ENCODE data around the gene CCSER1. TPM values are rescaled to one million over a fixed set of nuclear protein-coding genes. Genes with fewer than 3 reads are reported as not detected.

CCSER1 gene
- total and polyA plus RNA-seq, 2 of the 8 experiments (the other 6 are each of a cell fraction or from before 2014, with no cell fraction given): 0.26 to 0.84 TPM

GRCh38 chr4:90606781-90607180, 479.6 kb downstream of the CCSER1 start:
- no peak overlapping the region for H3K9ac ChIP-seq (replicated peaks in 1 of 4; ENCODE audit: extremely low read depth in 1 of 4, low read depth in 3 of 4, low read length in 3 of 4)
- no peak overlapping the region for H3K27ac ChIP-seq (ENCODE audit: low read depth, low read length)
- H2BK20ac ChIP-seq (ENCODE audit: low read length): no peak overlapping the region
- H3K4me3 ChIP-seq (ENCODE audit: extremely low read depth in 1 of 4, insufficient read depth in 2 of 4, low read depth in 3 of 4, low read length in 4 of 4): no peak overlapping the region
- H3K23me2 ChIP-seq (ENCODE audit: low read depth, low read length): no peaks in the 10 kb centered on the region
- no peak overlapping the region for H3K23ac ChIP-seq (ENCODE audit: insufficient read length)
- H2BK15ac ChIP-seq (ENCODE audit: low read length): no peak overlapping the region
- FAIRE-seq (no peak), DNase-seq (ENCODE audit: low read depth in 1 of 2, low spot score in 2 of 2) (no peak)
- no peaks in the 10 kb centered on the region for H4K20me1 ChIP-seq (replicated peaks in 1 of 2; ENCODE audit: control insufficient read depth in 1 of 2, insufficient read depth in 2 of 2, low read length in 2 of 2)
- ChIA-PET POLR2A (ENCODE audit: partially characterized antibody) (no interaction called here), CTCF (ENCODE audit: partially characterized antibody) (no interaction called here)
- H2AFZ ChIP-seq (ENCODE audit: low read length): no peak overlapping the region
- no peak overlapping the region for H2BK120ac ChIP-seq (replicated peaks; ENCODE audit: low read depth, low read length)
- H4K8ac ChIP-seq (ENCODE audit: extremely low read depth, insufficient read depth, low read length): no peak overlapping the region
- H3K4me1 ChIP-seq (replicated peaks in 1 of 4; ENCODE audit: control insufficient read depth in 3 of 4, insufficient read depth in 4 of 4, low read length in 3 of 4): no peaks in the 10 kb centered on the region
- H3K79me2 ChIP-seq (ENCODE audit: control insufficient read depth in 1 of 2, insufficient read depth in 2 of 2, low read length in 2 of 2): no peaks in the 10 kb centered on the region
- no peak overlapping the region for H4K5ac ChIP-seq (ENCODE audit: insufficient read length, low read depth, low read length)
- H4K91ac ChIP-seq (replicated peaks; ENCODE audit: insufficient read length, low read length): no peak overlapping the region
- no peaks in the 10 kb centered on the region for H3K36me3 ChIP-seq (ENCODE audit: control insufficient read depth in 2 of 4, insufficient read depth in 4 of 4, low read length in 3 of 4)
- H3K56ac ChIP-seq (replicated peaks; ENCODE audit: insufficient read length, low read depth, low read length): no peak overlapping the region
- WGBS, 2 experiments (ENCODE audit: extremely low coverage in 1 of 2, insufficient coverage in 1 of 2, insufficient read length in 1 of 2, insufficient replicate concordance in 2 of 2, low coverage in 1 of 2, low lambda C conversion rate in 2 of 2, missing lambda C conversion rate in 1 of 2): 86% methylated on average over 1 of the region's 1 CpG; no CpG with 5 or more reads in 1 of the 2 experiments
- no peaks in the 10 kb centered on the region for H3K9me3 ChIP-seq (ENCODE audit: insufficient read depth in 2 of 2, low read depth in 1 of 2, low read length in 1 of 2)
- no peak overlapping the region for H2BK12ac ChIP-seq (ENCODE audit: low read depth, low read length)
- no peak overlapping the region for H2BK5ac ChIP-seq (ENCODE audit: low read depth, low read length)
- no peak overlapping the region for H2AK5ac ChIP-seq (ENCODE audit: low read depth, low read length)
- H3K4ac ChIP-seq (replicated peaks; ENCODE audit: insufficient read length, low read depth, low read length): no peak overlapping the region
- H3K14ac ChIP-seq (ENCODE audit: insufficient read length): no peak overlapping the region
- H3K18ac ChIP-seq (ENCODE audit: extremely low read depth, low read length): no peak overlapping the region
- no peaks in the 10 kb centered on the region for H3K27me3 ChIP-seq (replicated peaks in 1 of 4; ENCODE audit: control insufficient read depth in 3 of 4, extremely low read depth in 1 of 4, insufficient read depth in 3 of 4, low read length in 3 of 4)
- H3K4me2 ChIP-seq (ENCODE audit: insufficient read depth in 1 of 2, low read depth in 2 of 2, low read length in 2 of 2): no peak overlapping the region
- no peaks in the 10 kb centered on the region for H3K79me1 ChIP-seq (ENCODE audit: low read depth, low read length)
- no peak for TF ChIP-seq TBP (IDR thresholded peaks at IDR 0.05; ENCODE audit: low read depth, low read length)
- TF ChIP-seq SRF (IDR thresholded peaks at IDR 0.05; ENCODE audit: low read depth, low read length): no peak
- TF ChIP-seq ASH2L (IDR thresholded peaks at IDR 0.05; ENCODE audit: low read length): no peak
- TF ChIP-seq CTBP2 (IDR thresholded peaks at IDR 0.05; ENCODE audit: borderline replicate concordance, insufficient read depth, insufficient read length, low read length): no peak
- no peak for TF ChIP-seq SP2 (IDR thresholded peaks at IDR 0.05; ENCODE audit: low read length)
- no peak for TF ChIP-seq HDAC6 (IDR thresholded peaks at IDR 0.05; ENCODE audit: low read depth, low read length)
- TF ChIP-seq JUND (IDR thresholded peaks at IDR 0.05; ENCODE audit: low read length): no peak
- no peak for TF ChIP-seq USF2 (IDR thresholded peaks at IDR 0.05; ENCODE audit: low read length)
- TF ChIP-seq ZNF274 (IDR thresholded peaks at IDR 0.05; ENCODE audit: borderline replicate concordance, extremely low read depth, low read length): no peak
- TF ChIP-seq TCF12 (IDR thresholded peaks at IDR 0.05; ENCODE audit: low read depth, low read length): no peak
- no peak for TF ChIP-seq CEBPB (IDR thresholded peaks at IDR 0.05; ENCODE audit: low read depth, low read length)
- TF ChIP-seq SIRT6 (IDR thresholded peaks at IDR 0.05; ENCODE audit: low read length): no peak
- no peak for TF ChIP-seq SP1 (IDR thresholded peaks at IDR 0.05; ENCODE audit: low read depth, low read length)
- TF ChIP-seq KDM4A (IDR thresholded peaks at IDR 0.05; ENCODE audit: low read depth, low read length, severe bottlenecking): no peak
- no peak for TF ChIP-seq POLR2A (IDR thresholded peaks at IDR 0.05; ENCODE audit: control extremely low read depth in 1 of 2, low read depth in 2 of 2, low read length in 2 of 2)
- no peak for TF ChIP-seq EP300 (IDR thresholded peaks at IDR 0.05; ENCODE audit: borderline replicate concordance in 1 of 2, low read depth in 2 of 2, low read length in 2 of 2)
